Activated naive CD8-positive, alpha-beta T cell treated with anti-CD3 and anti-CD28 coated beads, Interleukin-2, amount 50 U/mL, for 16 hours (primary cell): ENCODE results near the gene PINK1.
"Not testable (repeated sequence)": the region's sequence is repeated elsewhere in the genome, so short reads cannot be mapped to it uniquely, and the experiment has no call there.

ENCODE experiments used
- DNase-seq: peaks from one replicate; pipeline ENCODE4 v3.0.0-alpha.2; 2020; ENCODE audit warnings: low read depth, low spot score

Gene PINK1

DNA sequence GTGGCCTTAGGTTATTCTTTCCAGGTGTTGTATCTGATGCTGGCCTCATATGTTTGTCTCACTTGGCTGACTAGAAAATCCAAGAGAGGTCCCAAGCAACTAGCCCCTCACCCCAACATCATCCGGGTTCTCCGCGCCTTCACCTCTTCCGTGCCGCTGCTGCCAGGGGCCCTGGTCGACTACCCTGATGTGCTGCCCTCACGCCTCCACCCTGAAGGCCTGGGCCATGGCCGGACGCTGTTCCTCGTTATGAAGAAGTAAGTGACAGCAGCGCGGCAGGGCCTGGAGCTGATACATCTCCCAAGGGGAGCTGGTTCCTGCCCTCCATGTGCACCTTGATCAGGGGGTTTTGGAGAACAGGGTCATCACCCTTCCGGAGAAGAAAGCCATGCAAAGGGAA, 11.2 kb downstream of the PINK1 start:
- no peak for DNase-seq

DNA sequence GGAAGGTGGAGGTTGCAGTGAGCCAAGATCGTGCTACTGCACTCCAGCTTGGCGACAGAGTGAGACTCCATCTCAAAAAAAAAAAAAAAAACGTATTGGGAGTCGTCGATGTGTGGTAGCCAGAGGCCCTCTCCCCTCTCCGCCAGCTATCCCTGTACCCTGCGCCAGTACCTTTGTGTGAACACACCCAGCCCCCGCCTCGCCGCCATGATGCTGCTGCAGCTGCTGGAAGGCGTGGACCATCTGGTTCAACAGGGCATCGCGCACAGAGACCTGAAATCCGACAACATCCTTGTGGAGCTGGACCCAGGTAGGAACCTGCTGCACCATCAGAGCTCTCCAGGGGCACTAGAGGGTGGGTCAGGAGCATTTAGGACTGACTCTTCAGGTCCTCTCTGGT, 12.2 kb downstream of the PINK1 start:
- no peak for DNase-seq

DNA sequence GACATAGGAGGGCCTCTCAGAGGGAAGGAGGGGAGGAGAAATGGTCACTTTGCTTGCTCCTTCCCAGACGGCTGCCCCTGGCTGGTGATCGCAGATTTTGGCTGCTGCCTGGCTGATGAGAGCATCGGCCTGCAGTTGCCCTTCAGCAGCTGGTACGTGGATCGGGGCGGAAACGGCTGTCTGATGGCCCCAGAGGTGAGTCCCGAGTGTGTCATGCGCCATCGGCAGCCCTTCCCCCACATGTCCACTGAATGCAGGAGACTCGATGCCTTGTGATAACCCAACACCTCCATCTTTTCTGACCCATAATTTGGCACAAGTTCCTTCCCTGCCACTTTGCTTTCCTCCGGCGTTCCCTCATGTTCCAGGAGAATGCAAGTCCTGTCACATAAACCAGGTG, 15.2 kb downstream of the PINK1 start:
- no peak for DNase-seq

DNA sequence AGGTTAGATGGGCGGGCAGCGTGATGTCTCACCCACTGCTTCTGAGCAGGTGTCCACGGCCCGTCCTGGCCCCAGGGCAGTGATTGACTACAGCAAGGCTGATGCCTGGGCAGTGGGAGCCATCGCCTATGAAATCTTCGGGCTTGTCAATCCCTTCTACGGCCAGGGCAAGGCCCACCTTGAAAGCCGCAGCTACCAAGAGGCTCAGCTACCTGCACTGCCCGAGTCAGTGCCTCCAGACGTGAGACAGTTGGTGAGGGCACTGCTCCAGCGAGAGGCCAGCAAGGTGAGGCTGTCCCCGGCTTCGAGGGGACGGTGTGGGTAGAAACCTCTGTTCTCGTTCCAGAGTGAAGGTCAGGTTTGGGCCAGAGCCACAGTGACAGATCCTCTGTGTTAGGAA, 15.7 kb downstream of the PINK1 start:
- DNase-seq, result no peak

DNA sequence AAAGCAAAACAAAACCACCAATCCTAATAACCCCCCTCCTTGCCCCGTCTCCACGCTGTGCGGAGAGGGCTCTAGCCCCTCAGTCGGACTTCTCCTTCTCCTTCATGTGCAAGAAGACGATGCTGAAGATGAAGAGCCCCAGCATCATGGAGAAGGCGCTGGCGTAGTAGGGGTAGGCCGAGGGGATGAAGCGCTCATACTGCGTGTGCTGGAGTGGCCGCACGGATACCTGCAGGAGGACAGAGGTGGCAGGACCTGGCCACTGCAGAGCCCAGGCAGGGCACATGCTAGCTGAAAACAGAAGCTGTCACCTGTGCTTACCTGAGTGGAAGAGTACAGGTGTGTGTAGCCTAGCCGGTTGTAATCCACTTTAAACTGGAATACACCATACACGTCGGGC, 19.0 kb downstream of the PINK1 start:
- no peak for DNase-seq

DNA sequence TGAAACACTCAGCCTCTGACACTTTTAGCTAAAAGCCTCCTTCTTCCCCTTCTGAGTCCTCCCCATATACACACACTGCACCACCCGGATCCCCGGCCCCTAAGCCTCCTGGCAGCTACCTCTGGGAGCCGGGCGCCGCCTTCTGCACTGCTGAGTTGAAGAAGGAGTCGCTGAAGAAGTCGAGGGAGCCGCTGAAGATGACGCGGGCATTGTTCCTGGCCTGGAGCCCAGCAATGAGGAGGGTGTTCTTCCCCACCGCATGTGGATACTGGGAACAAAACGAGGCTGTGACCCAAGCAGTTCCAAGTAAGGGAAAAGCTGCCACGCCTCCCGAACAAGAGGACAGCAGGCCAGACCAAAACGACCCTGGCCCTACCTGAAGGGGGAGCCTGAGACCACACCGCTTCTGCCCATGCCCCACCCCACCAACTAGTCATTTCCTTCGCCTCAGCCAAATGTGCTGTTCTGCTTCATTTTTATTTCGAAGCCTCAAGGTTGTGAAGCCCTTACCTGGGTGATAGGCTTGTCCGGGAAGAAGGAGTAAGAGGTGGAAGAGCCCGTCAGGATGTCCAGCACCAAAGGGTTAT, 20.9 kb downstream of the PINK1 start:
- no peak for DNase-seq

DNA sequence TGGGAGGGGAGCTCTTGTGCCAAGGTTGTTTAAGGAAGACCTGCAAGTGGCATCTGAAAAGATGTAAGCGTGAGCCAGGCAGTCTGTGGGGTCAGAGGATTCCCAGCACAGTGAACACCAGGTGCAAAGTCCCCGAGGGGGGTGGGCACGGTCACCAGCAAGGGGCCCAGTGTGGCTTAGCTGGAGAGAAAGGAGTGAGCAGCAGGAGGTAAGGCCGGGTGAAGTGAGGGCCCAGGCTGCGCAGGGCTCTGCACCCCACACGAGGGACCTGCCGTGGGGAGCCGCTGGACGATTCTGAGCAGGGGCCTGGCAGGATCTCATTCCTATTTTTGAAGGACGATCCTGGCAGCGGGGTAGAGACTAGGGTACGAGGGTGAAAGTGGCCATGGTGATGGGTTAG, 23.8 kb downstream of the PINK1 start:
- no peak for DNase-seq

DNA sequence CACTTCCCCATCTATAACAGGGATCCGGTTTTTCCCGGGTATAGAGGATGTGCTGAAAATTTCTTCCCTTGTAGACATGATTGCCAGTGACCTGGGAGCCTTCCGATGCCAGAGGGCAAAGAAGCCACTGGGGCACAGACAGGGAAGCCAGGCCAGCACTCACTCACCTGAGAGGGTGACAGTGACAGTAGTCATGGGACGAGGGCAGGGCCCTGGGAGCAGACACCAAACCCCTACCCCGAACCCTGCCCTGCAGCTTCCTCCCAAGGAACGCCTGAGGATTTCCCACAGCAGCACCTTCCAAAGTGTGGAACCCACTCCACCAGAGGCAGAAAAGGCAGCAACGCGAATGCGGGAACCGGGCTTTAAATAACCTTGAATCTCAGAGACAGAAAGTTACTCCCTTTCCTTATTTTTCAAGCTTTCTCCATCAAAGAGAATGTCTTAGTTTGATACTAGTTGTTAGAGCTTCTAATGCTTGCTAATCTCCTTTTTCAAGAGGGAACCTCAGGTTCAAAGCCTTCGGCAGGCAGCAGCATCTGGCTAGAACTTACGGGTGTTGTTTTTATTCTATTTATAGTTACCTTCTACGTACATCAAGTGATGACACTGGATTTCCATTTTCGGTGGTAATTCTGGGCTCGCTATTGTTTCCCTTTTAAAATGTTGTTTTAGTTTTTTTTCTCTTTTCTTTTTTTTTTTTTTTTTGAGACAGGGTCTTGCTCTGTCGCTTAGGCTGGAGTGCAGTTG, 25.1 kb downstream of the PINK1 start:
- no peak for DNase-seq

DNA sequence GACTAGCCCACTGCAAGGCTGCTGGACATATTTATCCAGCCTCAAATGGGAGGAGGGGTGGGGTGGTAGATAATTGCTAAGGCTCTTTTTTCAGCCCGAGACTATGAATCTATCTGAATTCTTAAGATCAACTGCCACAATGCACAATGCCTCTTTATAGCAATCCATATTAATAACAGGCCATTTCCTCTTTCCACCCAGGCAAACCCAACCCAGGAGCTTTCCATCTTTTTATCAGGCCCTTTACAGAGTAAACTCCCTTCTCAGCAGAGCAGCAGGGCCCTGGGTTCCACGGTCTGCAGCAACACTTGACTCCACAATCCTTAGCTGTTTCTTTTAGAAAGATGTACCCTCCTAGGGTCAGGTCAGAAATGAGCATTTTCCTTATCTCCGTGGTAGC, 27.1 kb downstream of the PINK1 start:
- DNase-seq, result no peak

DNA sequence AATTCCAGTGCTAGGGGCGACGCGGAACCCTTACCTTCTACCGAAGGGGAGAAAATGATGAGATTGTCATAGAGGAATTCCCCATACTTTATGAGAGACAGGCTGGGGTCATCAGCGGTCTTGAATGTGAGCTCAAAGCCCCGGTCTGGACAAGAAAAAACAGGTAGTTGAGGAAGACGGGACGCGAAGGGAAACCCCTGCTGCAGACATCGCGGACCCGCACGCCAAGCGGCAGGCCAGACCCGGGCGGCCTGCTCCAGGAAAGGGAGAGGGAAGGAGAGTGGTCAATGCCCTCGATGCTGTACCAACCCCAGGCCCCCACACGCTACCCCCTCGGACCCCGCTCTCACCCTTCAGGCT, 27.6 kb downstream of the PINK1 start:
- DNase-seq, result no peak

DNA sequence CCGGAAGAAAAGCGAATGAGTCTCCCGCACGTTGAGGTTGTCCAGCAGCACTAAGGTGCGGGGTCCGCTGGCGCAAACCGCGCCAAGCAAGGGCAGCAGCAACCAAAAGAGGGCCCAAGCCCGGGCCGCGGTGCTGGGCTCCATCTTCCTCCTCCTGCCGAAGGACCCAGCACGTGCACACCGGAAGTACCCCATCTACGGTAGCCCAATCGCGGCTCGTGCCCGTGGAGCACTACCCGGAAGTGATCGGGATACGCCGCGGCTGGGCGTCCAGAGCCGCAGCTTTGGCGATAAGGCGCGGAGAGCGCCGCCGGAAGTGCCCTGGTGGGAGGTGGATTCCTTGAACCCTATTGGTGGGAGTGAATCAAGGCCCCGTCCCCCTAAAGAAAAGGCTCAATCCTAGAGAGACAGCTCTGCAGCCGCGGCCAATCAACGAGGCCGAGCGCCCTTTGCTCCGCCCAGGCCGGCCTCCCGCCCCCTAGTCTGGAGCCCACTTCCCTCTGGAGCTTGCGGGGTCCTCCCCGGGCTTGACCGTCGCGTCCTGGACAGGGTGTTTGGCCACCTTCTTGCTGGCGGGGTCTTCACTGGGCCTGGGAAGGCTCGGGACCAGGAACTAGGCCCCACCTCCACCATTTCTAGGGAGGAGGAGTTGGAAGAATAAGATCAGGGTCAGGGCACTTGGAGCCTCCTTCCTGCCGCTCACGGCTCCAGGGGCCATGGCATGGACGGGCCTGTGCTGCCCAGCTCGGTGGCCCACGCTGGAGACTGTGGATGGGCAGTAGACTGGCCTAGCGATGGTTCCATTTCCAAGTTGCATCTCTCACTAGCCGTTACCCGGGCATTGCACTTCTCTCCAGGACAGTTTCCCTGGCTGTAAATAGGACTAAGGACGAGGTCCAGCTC, 28.2 kb downstream of the PINK1 start, which contains the start of gene DDOST:
DDOST (minus strand) TSS at position 163 of the 903 bp plus-strand sequence; CDS start at position 144, 19 bp downstream.
- peak; percentile 88 for DNase-seq

DNA sequence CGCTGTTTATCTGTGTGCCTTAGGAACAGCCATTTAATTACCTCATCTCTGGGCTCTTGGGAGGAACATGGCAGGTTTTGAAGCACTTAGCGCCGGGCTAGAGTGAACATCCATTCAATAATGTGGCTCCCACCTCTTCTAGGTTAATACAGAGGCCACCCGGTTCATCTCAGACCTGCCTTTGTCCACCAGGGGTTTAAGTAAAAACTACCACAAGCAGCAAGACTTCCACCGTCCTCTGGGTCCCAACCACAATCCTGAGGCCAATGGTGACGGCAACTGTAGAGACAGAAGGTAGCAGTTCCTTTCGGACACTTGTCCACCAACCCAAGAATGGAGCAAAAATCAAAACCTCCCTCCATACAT, 28.8 kb downstream of the PINK1 start:
- DNase-seq, result no peak

DNA sequence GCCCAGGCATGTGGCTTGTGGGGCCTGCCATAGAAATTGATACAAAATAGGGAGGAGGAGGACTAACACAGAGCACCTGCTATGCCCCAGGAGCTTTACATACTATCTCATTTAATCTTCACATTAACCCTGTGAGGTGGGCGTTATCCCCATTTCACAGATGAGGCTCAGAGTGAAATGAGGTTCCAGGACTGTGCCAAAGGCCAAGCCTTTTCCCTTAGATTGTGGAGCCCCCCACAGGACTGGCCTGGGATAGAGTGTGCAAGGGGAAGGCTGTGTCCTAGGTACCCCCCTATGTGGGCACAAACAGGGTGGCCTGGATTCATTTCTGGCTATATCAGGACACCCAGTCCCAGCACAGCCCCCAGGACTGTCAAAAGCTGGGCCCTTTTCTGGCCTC, 30.1 kb downstream of the PINK1 start:
- DNase-seq, result no peak

DNA sequence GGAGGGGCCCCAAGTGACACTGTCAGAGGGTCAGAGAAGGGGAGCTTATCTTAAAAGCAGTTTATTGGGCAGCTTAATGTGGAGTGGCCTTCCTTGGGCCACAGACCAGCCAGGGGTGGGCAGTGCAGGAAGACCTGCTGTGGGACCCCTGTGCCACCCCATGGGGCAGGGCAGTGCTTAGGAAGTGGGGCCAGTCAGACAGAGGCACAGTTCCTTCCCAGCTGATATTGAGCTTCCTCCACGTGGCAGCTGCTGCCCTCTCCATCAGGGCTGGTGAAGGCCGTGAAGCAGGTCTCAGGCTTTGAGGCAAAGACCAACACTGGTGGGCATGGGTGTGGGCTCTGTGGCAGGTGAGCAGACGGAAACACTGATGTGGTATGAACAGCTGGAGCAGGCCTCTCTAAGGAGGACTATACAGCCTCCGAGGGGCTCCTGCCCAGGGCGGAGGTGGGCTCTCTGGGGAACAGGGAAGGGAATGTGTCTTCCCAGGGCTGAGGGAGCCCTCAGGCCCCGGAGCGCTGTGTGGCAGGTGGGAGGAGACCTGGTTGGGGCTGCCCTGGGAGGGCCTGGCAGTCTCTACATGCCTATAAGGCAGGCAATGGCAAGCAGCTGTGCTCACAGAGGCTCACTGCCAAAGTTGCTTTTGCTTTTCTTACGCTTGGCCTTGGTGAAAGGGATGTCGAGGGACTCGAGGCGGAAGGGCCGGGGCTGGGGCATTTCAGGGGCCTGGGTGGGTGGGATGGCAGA, 30.9 kb downstream of the PINK1 start:
- no peak for DNase-seq

DNA sequence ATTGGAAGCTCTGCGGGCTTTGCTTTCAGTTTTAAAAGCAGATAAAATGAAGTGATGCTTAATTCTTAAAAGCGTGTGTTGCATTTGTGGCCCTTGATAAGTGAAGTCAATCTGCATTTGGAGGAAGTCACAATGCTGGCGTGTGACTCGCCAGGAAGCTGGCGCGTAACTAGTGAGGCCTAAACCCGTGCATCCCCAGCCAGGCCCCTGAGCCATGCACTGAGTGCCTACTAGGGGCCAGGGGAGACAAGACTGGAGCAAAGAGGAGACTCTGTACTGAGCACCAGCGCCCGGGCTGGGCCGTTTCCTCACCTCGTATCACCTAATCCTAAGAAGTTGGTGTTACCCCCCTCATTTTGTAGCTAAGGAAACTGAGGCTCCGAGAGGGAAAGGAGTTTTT, 32.5 kb downstream of the PINK1 start:
- DNase-seq, result no peak

DNA sequence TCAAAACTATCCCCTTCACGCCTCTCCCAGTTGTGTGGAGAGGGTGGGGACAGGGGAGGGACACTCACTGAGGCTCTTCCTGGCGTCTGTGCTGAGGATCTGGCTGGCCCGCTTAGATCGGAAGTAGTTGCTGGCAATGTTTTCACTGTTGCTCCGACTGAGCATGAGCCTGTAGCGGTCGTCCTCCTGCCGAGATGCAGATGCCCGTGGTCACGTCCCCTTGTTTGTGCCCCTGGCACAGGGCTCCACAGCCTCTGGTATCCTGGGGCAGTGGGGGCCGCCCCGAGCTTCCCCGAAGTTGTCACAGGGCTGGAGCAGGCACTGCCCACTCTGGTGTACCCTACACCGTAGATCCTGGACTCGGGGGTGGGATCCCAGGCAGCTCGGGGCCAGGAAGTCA, 32.9 kb downstream of the PINK1 start:
- no peak for DNase-seq

DNA sequence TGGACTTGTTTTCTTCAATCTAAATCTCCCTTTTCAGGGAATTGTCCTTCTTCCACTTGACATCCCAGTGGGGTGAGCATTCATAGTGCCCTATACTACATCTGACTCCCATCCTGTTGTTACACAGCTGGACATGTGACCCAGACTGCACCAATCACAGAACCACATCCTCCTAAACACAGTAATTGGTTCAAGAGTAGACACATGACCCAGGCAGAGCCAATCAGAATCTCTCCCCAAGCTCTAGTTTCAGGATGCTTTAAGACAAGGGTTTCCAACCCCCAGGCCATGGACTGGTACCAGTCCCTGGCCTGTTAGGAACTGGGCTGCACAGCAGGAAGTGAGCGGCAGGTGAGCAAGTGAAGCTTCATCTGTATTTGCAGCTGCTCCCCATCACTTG, 33.5 kb downstream of the PINK1 start:
- no peak for DNase-seq

DNA sequence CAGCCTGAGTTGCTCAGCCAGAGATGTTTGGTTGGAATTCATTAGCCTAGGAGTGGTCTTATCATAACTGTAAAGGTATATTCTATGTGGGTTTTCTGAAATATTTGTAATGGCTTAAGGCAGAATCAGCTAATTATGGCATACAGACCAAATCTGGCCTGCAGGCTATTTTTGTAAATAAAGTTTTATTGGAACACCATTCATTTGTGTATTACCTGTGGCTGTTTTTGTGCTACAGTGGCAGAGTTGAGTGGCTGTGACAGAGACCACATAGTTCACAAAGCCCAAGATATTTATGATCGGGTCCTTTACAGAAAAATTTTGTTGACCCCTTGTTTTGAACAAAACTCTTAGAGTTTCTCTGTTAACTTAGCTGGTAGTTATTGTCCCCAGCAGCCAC, 35.3 kb downstream of the PINK1 start:
- DNase-seq, result no peak

DNA sequence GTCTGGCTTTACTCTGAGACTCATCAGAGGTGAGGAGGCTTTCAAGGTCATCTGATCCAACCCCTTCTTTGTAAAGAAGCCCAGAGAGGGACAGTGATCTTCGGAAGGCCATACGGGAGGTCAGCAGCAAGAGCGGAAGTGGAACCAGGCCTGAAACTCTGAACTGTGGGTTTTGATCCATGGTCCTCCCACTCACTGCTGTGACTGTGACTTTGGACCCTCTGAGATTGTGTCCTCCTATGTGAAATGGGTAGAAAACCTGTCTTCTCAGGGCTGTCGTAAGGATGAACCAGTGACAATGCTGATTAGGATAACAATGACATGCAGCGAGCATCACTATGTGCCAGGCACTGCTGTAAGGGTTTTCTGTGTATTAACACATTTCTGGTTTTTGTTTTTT, 37.7 kb downstream of the PINK1 start:
- no peak for DNase-seq

DNA sequence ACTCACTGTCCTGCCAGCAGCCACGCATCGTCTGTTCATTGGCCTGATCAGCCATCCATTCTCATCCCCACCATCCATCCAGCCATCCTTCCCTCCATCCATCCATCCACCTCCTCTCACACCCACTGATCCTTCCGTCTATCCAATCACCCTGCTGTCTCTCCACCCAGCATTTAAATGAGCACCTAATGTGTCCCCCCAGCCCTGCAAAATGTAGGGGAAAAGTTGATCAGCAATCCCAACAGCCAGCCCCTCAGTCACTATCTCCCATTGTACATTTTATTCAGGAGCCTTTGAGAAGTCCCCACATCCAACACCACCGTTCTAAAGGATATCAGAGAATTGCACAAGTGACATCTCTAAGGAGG, 39.0 kb downstream of the PINK1 start:
- DNase-seq, result no peak

DNA sequence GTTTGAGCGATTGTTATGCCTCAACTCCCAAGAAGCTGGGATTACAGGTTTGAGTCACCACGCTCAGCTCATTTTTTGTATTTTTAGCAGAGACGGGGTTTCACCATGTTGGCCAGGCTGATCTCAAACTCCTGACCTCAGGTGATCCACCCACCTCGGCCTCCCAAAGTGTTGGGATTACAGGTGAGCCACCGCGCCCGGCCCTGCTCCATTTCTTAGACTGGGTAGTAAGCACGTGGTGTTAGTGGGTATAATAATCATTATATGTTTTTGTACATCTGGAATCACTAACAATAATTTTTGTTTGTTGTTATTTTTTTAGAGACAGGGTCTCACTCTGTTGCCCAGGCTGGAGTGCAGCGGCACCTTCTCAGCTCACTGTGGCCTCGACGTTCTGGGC, 40.4 kb downstream of the PINK1 start:
- DNase-seq, result not testable (repeated sequence)

DNA sequence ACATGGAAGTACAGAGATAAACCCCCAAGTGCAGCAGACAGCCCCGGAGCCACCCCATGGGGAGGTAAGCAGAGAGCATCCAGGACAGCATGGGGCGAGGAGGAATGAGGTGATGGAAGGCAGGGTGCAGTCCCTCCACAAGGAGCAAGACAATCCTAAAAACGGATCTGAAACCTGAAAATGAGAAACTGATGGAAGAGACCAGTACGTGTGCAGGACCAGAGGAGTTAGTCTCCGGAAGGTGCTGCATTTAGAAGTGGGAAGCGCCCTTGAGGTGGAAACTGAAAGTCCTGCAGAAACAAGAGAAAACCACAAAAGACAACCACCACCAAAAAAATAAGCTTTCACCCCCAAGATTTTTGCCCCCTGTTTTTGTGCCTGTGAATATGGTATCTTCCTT, 45.3 kb downstream of the PINK1 start:
- no peak for DNase-seq
